DOHH2 (cell line): ENCODE measurements around the gene OIT3.
"Not testable (repeated sequence)": the region's sequence is repeated elsewhere in the genome, so short reads cannot be mapped to it uniquely, and the experiment has no call there.

Experiments
- H3F3A ChIP-seq: fragments of 200-600 bp; sonication (generic), shearing (Covaris generic); 2 replicates; pipeline ENCODE4 v1.6.0; 2016; ENCODE audit warnings: antibody characterized with exemption, mild to moderate bottlenecking; ENCODE audit not compliant: control insufficient read depth, insufficient read depth
- H3K27ac ChIP-seq: fragments of 200-600 bp; sonication (generic); 2 replicates; pipeline ENCODE4 v1.5.1; 2014; ENCODE audit warnings: low read depth, mild to moderate bottlenecking, low read length, moderate library complexity
- H3K27me3 ChIP-seq: fragments of 200-600 bp; sonication (generic); 2 replicates; pipeline ENCODE4 v1.6.1; 2014; ENCODE audit warnings: mild to moderate bottlenecking, low read length, mixed read lengths; ENCODE audit not compliant: control insufficient read depth
- H3K36me3 ChIP-seq: fragments of 200-600 bp; sonication (generic); 2 replicates; pipeline ENCODE4 v1.6.1; 2014; ENCODE audit warnings: mild to moderate bottlenecking, low read length, moderate library complexity, mixed read lengths; ENCODE audit not compliant: control insufficient read depth
- H3K4me1 ChIP-seq: fragments of 200-600 bp; sonication (generic); 2 replicates; pipeline ENCODE4 v1.6.1; 2014; ENCODE audit warnings: mild to moderate bottlenecking, low read length, mixed read lengths; ENCODE audit not compliant: control insufficient read depth
- H3K4me2 ChIP-seq: fragments of 200-600 bp; sonication (generic); 2 replicates; pipeline ENCODE4 v1.6.0; 2014; ENCODE audit warnings: mild to moderate bottlenecking, low read length, moderate library complexity
- H3K4me3 ChIP-seq: fragments of 200-600 bp; sonication (generic); 2 replicates; pipeline ENCODE4 v1.5.1; 2014; ENCODE audit warnings: mild to moderate bottlenecking, low read length, mixed read lengths
- H3K79me2 ChIP-seq: fragments of 200-600 bp; sonication (generic); 2 replicates; pipeline ENCODE4 v1.6.1; 2014; ENCODE audit warnings: mild to moderate bottlenecking, low read length, mixed read lengths; ENCODE audit not compliant: control insufficient read depth
- H3K9me2 ChIP-seq: fragments of 200-600 bp; sonication (generic); replicated peaks from 2 replicates; pipeline ENCODE4 v1.6.1; 2014; ENCODE audit warnings: mild to moderate bottlenecking, low read length, mixed read lengths; ENCODE audit not compliant: control insufficient read depth
- H3K9me3 ChIP-seq: fragments of 200-600 bp; sonication (generic); 2 replicates; pipeline ENCODE4 v1.6.1; 2014; ENCODE audit warnings: antibody characterized with exemption, low read length, mixed read lengths; ENCODE audit not compliant: control insufficient read depth, insufficient read depth
- H4K20me1 ChIP-seq: fragments of 200-600 bp; sonication (generic); 2 replicates; pipeline ENCODE4 v1.6.0; 2014; ENCODE audit warnings: low read depth, mild to moderate bottlenecking, antibody characterized with exemption, low read length, moderate library complexity; ENCODE audit not compliant: control insufficient read depth, insufficient read depth
- CTCF ChIP-seq: fragments of 200-600 bp; sonication (generic); IDR thresholded peaks from one replicate; pipeline ENCODE4 v1.5.1; 2014; ENCODE audit warnings: antibody characterized with exemption, mild to moderate bottlenecking, low read depth, low read length; ENCODE audit not compliant: poor library complexity, severe bottlenecking
- EZH2phosphoT487 ChIP-seq: fragments of 200-600 bp; sonication (generic); IDR thresholded peaks from 2 replicates; pipeline ENCODE4 v1.6.1; 2017; ENCODE audit warnings: borderline replicate concordance, mild to moderate bottlenecking, antibody characterized with exemption, low read length, moderate library complexity, mixed read lengths

Gene OIT3

GRCh38 chr10:72912736-72913135 is 19.2 kb downstream of the OIT3 start:
- no peak overlapping the region for H3K27ac ChIP-seq
- no peaks in the 10 kb centered on the region for H3K9me3 ChIP-seq
- no peaks in the 10 kb centered on the region for H3K79me2 ChIP-seq
- H3K36me3 ChIP-seq: no peaks in the 10 kb centered on the region
- H3K27me3 ChIP-seq: peaks cover 6% of the 10 kb centered on the region; the same call in 1 of the 2 replicates
- no peak overlapping the region for H3K4me3 ChIP-seq
- TF ChIP-seq EZH2phosphoT487 (no peak), CTCF (no peak)
- no peaks in the 10 kb centered on the region for H4K20me1 ChIP-seq
- no peaks in the 10 kb centered on the region for H3K9me2 ChIP-seq
- no peaks in the 10 kb centered on the region for H3K4me1 ChIP-seq
- H3K4me2 ChIP-seq: no peak overlapping the region
- no peaks in the 10 kb centered on the region for H3F3A ChIP-seq

- no peak for TF ChIP-seq EZH2phosphoT487
- TF ChIP-seq CTCF: no peak
- no peak overlapping the region for H3K4me3 ChIP-seq
- no peaks in the 10 kb centered on the region for H3K79me2 ChIP-seq
- H3K9me3 ChIP-seq: no peaks in the 10 kb centered on the region
- no peak overlapping the region for H3K27ac ChIP-seq
- peaks cover 6% of the 10 kb centered on the region; the same call in 1 of the 2 replicates for H3K27me3 ChIP-seq
- no peak overlapping the region for H3K4me2 ChIP-seq
- H3F3A ChIP-seq: no peaks in the 10 kb centered on the region
- H3K36me3 ChIP-seq: no peaks in the 10 kb centered on the region
- H3K4me1 ChIP-seq: no peaks in the 10 kb centered on the region
- H4K20me1 ChIP-seq: no peaks in the 10 kb centered on the region
- H3K9me2 ChIP-seq: no peaks in the 10 kb centered on the region
Measured at GRCh38 chr10:72913287-72913686, 19.7 kb downstream of the OIT3 start.

- not testable (repeated sequence) for H3K79me2 ChIP-seq, H3K4me3 ChIP-seq, H3K9me3 ChIP-seq, H3K4me1 ChIP-seq, H3K4me2 ChIP-seq, H3K36me3 ChIP-seq, H3K9me2 ChIP-seq, H3F3A ChIP-seq, H4K20me1 ChIP-seq, H3K27ac ChIP-seq
- H3K27me3 ChIP-seq: peaks cover 17% of the 10 kb centered on the region
Measured at GRCh38 chr10:72917201-72917600, 23.7 kb downstream of the OIT3 start.

- H4K20me1 ChIP-seq, H3K4me2 ChIP-seq, H3K27ac ChIP-seq, H3K4me3 ChIP-seq, H3K79me2 ChIP-seq, H3K4me1 ChIP-seq, H3K9me3 ChIP-seq, H3K9me2 ChIP-seq, H3F3A ChIP-seq, H3K36me3 ChIP-seq: not testable (repeated sequence)
- H3K27me3 ChIP-seq: peaks cover 17% of the 10 kb centered on the region
Measured at GRCh38 chr10:72917803-72918332, 24.3 kb downstream of the OIT3 start.
